Measurements from ENCODE around the gene NOL7.

Gene NOL7

DNA sequence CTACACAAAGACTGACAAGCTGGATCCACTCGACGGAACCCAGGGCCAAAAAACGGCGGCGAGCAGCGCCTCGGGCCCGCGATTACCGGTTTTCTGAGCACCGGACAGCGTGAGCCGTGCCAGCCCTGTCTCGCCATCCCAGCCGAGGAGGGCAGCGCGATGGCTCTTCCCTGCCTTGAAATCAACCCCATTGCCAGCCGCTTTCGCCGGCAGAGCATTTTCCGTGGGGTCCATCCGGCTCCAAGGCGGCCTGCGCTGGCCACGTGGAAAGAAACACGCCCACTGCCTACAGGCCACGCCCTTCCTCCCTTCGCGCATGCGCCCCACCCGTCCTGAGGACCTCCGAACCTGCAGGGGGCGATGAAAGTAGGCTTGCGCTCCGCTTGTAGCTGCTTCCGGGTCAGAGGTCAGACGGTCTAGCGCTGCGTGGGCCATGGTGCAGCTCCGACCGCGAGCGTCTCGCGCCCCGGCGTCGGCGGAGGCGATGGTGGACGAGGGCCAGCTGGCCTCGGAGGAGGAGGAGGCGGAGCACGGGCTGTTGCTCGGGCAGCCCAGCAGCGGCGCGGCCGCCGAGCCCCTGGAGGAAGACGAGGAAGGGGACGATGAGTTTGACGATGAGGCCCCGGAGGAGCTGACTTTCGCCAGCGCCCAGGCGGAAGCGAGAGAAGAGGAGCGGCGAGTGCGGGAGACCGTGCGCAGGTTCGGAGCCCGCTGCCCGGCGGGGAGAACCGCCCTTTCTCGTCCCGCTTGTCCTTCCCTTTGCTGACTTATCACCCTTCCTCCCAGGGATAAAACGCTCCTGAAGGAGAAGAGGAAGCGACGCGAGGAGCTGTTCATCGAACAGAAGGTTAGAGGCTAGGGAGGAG, at the start of gene NOL7:
Gene NOL7 (plus strand): TSS at position 410 of the 866 bp plus-strand sequence. CDS start 24 bp downstream, at position 434.
- DNase-seq (ENCODE audit: low read depth in 2 of 3, low spot score in 1 of 3) = peak; percentile 96 to 99 (median 98)

DNA sequence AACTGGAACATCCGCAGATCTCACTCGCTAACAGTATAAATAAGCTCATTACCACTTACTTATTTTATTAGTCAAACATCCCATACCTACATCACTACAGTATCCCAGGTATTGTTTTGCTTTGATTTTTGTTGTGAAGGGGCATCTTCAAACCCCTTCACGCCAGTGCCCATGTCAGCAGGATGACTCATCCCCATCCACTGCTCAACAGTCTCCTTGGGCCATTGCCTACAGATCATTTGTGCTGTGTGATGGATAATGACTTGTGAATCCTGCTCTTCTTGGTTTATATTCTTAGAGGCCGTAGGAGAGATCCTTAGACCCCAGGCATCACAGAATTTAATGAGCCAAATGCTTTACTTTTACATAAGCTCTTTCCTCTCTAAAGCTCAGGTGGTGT, 49.2 kb upstream of the NOL7 start:
- no peak for DNase-seq (ENCODE audit: low read depth in 2 of 3, low spot score in 1 of 3)

DNA sequence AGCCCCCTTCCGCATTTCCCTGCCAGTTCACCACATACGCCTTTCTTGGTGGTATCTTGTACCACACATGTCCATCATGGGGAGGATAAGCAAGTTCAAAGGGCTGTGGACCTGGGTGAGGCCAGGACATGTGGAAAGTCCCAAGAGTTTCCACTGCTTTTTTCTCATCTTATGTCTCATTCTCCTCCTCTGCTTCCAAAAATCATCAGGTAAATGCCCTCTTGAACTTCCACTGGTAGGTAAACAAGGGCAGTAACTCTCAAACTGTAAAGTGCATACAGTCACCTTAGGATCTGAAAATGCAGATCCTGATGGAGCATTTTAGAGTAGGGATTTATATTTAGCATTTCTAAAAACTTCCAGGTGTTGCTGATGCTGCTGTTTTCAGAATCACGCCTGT, 48.6 kb upstream of the NOL7 start:
- DNase-seq (ENCODE audit: low read depth in 2 of 3, low spot score in 1 of 3) = no peak

DNA sequence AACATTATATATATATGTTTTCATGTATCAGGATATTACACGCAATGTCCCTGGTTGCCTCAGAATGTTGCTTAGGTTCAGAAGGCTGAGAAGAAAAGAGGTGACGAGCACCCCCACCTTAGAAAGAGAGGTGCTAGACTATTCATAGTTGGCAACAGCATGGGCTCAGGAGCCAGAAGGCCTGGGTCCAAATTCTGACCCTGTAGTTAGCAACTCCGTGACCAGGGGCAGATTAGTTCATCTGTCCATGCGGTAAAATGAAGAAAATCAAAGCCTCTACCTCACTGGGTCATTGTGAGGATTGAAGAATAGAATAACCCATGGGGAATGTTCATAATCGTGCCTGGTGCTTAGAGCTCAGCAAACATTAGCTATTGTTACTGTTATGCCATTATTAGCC, 46.2 kb upstream of the NOL7 start:
- DNase-seq (ENCODE audit: low read depth in 2 of 3, low spot score in 1 of 3) = no peak

DNA sequence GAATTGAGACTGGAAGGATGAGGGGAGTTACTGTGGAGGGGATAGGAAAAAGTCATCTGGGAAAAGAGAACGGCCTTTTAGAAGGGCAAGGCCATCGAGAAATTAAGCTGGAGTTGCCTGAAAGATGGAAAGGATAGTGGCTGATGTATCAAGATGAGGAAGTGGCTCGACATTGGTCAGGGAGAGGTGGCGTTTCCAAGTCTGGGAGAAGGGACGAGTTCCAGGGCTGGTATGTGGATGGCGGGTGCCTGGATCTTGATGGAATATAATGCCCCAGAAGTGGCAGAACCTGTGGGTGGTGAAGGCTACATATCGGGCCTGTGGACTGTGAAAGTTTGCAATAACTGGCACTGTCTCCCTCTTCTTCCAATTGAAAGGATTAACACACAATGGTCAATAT, 42.9 kb upstream of the NOL7 start:
- no peak for DNase-seq (ENCODE audit: low read depth in 2 of 3, low spot score in 1 of 3)

DNA sequence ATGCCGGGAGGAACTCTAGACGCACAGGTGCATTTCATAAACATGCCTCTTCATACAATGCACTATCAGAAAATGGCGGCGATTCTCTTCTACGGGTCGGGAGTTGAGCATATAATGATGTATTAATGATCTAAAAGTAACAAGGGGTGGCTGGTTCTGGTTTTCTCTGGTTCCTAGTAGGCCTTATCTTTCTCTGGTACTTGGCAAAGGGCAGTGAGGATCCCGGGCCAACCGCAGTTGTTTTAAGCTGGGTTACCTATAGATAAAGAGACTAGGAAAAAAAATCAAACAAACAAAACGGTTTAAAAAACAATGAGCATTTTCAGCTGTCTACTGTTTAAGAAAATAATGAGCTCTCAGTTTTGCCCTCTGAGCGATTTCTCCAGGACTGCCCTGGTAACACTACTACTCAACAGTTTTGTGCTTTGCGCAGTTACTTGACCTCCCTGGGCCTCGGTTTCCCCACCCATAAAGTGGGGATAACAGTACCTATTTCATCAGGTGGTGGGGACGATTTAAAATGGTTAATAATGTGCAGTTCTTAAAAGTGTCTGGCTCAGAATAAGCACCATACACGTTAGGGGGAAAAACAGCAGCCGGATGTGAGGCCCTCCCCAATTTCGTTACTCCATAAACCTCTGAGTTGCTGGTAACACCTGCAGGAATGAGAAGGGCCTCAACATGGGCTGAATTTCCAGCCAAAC, 42.0 kb upstream of the NOL7 start:
- DNase-seq (ENCODE audit: low read depth in 2 of 3, low spot score in 1 of 3) = no peak

DNA sequence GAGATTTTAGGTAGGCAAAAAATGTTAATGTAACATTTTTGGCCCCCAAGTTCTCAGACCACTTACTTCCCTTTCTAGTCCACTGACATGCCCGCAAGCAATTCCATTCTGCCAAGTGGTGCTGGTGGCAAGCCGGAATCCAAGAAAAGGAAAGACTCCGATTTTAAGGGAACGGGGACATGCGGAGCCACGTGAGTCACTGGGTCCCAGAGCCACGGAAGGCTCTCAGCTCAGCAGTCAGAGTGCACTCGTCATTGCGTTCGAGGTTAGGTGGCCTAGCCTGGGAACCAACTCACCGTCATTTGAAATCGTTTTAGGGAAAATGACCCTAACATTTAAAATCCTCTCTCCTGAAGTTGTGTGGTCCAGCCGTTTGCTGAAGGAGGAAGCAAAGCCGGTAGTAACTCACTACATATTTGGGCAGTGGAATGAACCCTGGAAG, 41.4 kb upstream of the NOL7 start:
- DNase-seq (ENCODE audit: low read depth in 2 of 3, low spot score in 1 of 3) = no peak

DNA sequence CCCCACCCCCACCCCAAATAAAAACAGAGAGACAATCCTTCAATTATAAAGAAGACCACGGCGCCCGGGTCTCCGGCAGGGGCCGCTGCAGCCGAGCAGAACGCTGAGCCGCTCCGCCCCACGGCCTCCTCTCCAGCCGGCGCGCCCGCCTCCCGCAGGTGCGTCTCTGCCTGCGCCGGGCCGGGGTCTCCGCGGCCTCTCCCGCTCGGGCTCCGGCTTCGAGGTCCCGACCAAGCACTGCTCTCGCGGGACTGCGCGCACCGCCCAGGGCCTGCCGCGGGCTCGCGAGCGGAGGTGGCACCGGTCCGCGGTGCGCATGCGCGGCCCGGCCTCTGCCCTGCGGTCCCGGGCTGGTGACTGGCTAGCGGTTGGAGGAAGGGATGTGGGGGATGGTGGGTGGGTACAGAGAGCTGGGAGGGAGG, 41.0 kb upstream of the NOL7 start:
- DNase-seq (ENCODE audit: low read depth in 2 of 3, low spot score in 1 of 3) = peak; percentile 81 to 90 (median 86)

DNA sequence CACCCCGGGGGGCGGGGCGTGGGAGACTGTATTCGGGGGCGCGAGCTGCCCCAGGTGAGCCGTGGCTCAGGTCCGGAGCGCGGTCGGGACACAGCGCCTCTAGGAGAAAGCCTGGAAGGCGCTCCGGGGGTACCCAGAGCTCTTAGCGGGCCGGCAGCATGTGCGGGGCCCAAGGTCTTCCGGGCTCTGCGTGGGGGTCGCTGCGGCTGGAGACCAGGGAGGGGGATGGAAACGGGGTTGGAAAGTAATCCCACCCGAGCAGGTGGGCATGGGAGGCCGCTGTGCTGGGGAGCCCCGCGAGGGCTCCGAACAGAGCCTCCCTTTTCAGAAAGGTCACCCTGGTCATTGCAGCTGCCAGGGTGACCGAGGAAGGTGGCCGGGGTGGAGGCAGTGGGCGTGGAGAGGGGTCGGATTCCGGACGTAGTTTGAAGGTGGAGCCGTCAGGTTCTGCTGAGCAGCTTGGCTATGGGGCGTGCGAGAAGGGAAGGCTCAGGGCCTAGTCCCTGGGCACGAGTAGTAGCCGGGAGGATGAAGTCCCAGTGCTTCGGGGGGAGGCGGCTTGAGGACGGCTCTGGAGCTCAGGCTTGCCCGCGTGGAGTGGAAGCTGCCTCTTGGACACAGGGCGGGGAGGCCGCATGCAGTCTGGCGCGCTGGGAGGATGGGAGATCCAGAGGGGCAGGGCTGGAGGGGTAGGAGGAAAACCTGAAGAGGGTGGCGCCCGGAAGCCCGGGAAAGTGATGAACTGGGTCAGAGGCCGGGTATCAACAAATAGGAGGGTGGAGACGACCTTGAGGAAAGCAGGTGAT, 40.4 kb upstream of the NOL7 start, which contains the start of gene SIRT5:
Gene SIRT5 (plus strand): TSS at position 31 of the 806 bp plus-strand sequence. CDS start 9,510 bp downstream, outside the sequence.
- DNase-seq (ENCODE audit: low read depth in 2 of 3, low spot score in 1 of 3) = peak; percentile 56 to 74 (median 67)

DNA sequence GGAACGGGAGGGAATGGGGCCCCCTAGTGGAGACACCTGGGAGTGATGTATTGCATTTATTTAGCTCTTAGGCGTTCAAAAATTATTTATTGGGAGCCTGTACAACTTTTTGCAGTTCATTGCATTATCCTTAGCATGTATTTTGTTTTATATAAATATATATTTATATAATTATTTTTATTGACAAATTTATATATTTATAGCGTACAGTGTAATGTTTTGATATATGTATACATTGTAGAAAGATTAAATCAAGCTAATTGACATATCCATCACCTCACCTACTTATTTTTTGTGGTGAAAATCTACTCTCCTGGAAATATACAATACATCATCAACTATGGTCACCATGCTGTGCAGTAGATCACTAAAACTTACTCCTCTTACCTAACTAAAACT, 39.8 kb upstream of the NOL7 start:
- DNase-seq (ENCODE audit: low read depth in 2 of 3, low spot score in 1 of 3) = peak in 1 of 3 donors; percentile 84

DNA sequence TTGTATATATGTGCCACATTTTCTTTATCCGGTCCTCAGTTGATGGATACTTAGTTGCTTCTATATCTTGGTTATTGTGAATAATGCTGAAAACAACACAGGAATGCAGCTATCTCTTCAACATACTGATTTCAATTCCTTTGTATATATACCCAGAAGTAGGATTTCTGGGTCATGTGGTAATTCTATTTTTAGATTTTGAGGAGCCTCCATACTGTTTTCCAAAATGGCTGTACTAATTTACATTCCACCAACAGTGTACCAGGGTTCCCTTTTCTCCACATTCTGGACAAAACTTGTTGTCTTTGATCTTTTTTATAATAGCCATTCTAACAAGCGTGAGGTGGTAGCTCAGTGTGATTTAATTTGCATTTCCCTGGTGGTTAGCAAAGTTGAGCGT, 39.1 kb upstream of the NOL7 start:
- DNase-seq (ENCODE audit: low read depth in 2 of 3, low spot score in 1 of 3) = no peak

DNA sequence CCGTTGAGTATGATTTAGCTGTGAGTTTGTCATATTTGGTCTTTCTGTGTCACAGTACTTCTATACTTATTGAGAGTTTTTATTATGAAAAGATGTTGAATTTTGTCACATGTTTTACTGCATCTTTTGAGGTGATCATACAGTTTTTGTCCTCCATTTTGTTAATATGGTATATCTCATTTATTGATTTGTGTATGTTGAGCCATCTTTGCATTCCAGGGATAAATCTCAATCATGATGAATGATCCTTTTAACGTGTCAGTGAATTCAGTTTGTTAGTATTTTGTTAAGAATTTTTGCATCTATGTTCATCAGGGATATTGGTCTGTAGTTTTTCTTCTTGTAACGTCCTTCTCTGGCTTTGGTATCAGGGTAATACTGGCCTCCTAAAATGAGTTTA, 37.2 kb upstream of the NOL7 start:
- no peak for DNase-seq (ENCODE audit: low read depth in 2 of 3, low spot score in 1 of 3)

DNA sequence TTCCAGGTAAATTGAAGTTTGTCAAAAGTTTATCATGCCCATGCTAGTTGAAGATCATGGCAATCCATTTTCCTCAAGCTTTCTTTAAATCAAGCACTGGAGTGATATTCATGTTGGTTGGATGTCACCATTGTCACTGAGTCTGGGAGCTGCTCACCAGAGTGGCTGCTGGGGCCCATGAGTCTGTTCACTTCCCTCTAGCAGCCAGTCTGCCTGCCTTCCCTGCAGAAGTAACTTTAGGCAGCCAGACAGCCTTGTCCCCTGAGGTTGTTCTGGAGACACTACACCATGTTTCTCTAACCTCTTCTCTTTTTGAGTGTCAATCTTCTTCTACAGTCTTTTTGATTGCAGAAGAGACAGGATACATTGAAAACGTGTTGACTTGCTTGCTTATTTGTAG, 35.2 kb upstream of the NOL7 start:
- no peak for DNase-seq (ENCODE audit: low read depth in 2 of 3, low spot score in 1 of 3)

DNA sequence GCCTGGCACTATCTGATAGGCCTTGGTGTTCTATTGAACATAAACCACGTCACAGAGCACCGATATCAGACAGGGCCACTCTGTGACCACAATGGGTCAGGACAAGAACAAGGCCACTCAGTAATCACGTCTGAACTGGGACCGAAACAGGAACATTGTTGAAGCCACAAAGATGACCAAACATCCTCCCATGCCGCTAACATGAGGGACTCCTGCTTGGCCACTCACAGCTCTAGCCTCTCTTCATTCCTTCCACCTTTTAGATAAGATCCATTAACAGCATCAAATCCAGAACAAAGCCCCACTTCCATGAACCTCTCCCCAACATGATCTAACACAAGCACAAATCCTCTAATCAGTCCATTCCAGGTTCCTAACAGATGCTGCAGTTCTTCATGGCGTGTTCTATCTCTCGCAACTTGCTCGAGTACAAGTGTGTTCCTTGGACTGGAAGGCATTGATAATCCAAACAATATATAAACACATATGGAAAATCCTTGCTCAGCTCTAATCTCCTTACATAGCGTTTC, 33.4 kb upstream of the NOL7 start:
- no peak for DNase-seq (ENCODE audit: low read depth in 2 of 3, low spot score in 1 of 3)

DNA sequence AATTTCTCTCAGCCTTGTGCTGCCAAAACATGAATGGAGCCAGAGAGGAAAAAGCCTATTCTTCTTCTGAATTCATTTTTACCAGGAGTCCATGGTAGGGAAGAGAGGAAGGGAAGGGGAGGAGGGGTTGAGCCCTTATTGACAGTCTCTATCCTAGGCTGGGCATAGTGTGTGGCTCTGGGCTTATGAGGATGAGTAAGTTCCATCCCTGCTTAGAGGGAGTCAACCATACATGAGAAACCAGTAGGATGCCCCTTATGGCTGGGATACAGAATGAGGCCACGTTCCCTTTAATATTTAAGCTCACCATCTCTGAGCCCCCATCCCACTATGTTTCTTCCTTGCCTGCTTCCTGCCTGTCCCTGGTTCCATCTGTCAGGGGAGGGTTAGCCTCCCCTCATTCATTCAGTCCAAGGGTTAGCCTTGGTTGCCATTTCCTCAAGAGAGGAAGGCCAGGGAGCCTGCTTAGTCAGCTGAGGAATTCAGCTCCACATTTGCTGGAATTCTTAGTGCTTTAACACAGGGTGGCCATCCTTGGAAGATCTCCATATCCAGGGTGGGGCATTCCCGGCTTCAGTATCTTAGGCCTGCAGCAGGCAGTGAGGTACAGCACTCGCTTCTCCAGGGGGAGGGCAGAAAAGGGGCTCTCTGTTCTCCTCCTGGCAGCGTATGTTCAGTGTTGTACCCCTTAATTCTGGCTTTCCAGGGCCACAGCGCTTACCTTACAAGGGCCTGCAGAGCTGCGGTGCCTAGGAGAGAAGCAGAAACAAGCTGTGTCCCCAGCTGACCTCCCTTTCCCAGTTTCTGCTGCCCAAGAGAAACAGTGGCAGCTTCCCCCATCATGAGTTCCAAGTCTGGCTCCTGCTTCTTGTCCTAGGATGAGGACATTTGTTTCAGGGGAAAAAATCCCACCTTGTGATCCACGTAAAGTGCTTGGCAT, 28.3 kb upstream of the NOL7 start:
- no peak for DNase-seq (ENCODE audit: low read depth in 2 of 3, low spot score in 1 of 3)

DNA sequence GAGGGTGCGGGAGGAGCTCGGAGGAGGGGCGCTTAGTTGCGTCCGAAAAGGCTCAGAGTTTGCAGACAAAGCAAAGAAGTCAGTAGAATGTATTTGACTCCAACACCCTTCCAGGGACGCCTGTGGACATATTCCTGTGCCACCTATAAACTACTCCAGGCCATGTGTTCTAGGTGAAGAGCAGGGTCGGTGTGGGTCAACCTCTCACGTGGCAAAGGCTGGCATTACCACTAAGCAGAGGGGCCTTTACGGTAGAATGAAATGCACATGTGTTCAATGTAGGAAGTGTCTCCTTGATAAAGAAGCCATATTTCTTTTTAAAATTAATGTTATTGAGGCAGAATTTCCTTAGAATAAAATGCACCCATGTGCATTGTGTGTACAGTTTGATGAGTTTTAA, 25.3 kb upstream of the NOL7 start:
- no peak for DNase-seq (ENCODE audit: low read depth in 2 of 3, low spot score in 1 of 3)

DNA sequence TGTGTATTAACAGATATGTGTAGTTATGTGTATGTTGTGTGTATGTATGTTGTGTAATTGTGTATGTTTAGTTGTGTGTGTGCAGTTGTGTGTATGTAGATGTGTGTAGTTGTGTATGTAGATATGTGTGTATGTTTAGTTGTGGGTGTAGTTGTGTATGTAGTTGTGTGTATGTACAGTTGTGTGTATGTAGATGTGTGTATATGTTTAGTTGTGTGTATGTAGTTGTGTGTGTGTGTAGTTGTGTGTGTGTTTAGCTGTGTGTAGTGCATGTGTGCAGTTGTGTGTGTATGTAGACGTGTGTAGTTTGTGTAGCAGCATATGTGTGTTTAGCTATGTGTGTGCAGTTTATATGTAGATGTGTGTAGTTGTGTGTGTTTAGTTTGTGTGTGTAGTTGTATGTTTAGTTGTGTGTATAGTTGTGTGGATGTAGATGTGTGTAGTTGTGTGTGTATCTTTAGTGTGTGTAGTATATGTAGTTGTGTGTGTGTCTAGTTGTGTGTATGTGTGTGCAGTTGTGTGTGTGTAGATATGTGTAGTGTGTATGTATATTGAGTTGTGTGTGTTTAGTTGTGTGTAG, 24.5 kb upstream of the NOL7 start:
- no peak for DNase-seq (ENCODE audit: low read depth in 2 of 3, low spot score in 1 of 3)

DNA sequence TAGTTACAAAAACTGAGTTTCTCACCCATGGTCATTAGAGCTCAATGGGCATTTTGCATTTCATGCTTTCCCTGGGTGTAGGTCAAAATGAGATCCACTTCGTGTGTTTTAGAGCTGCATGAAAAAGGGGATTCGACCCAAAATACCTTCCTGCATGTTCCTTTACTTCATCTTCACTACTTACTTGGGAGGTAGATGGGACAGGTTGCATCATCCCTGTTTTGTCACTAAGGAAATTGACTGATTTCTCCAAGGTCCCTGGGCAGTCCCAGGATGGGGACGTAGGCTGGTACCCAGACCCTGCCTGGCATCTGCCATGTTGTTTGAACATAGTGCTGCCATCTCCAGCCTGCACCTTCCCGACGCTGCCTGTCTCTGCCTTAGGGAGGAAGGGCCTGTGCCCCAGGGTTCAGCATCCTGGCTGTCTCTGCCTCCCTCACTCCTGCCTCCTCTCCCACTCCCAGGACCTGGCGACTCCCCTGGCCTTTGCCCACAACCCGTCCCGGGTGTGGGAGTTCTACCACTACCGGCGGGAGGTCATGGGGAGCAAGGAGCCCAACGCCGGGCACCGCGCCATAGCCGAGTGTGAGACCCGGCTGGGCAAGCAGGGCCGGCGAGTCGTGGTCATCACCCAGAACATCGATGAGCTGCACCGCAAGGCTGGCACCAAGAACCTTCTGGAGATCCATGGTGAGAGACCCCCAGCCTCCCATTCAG, 23.8 kb upstream of the NOL7 start:
- no peak for DNase-seq (ENCODE audit: low read depth in 2 of 3, low spot score in 1 of 3)

DNA sequence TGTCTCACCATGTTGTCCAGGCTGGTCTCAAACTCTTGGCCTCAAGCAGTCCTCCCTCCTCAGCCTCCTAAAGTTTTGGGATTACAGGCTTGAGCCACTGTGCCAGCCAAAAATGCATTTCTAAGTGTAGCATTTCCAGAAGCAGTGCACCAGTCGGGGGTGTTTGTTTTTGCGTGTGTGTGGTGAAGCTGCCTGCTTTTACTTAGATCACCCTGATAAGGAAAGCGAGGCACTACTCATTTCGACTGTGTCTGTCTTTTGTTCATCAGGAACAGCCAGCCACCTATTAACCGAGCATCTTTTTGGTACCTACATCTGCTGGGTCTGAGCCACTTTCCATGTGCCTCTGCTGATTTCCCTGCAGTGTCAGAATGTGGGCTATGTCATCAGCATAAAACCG, 22.0 kb upstream of the NOL7 start:
- DNase-seq (ENCODE audit: low read depth in 2 of 3, low spot score in 1 of 3) = no peak

Data from stimulated activated CD4-positive, alpha-beta T cell treated with anti-CD3 and anti-CD28 coated beads, Interleukin-12 subunit alpha, Interleukin-12 subunit beta, amount 100 ng/mL, for 48 hours (primary cell).